HEK293T (cell line): ENCODE results near the gene ARRB1.

Experiments used
- CTCF ChIA-PET: fragments of 350-600 bp; formaldehyde crosslinking; extraction: SDS; loops from one replicate; lab custom pipeline; 2021; ENCODE audit warnings: antibody characterized with exemption, inconsistent platforms; lab: Yijun Ruan, JAX
- POLR2A ChIA-PET: fragments of 350-600 bp; formaldehyde crosslinking; extraction: SDS; loops from one replicate; lab custom pipeline; 2020; ENCODE audit warnings: antibody characterized with exemption, inconsistent platforms; lab: Yijun Ruan, JAX
- DNase-seq: peaks from one replicate; pipeline ENCODE4 v3.0.0; 2012; ENCODE audit warnings: mixed read lengths; ENCODE audit errors: extremely low spot score
- ARNT ChIP-seq: fragments of 450-650 bp; IDR thresholded peaks from 2 replicates; pipeline ENCODE4 v1.6.1; 2017; ENCODE audit warnings: mild to moderate bottlenecking
- BHLHE40 ChIP-seq: fragments of 450-650 bp; IDR thresholded peaks from 2 replicates; pipeline ENCODE4 v1.6.1; 2016; ENCODE audit warnings: mild to moderate bottlenecking, moderate library complexity, borderline replicate concordance
- CTBP1 ChIP-seq: fragments of 450-650 bp; IDR thresholded peaks from 2 replicates; pipeline ENCODE4 v1.6.1; 2016; ENCODE audit warnings: borderline replicate concordance
- ELF4 ChIP-seq: fragments of 450-650 bp; IDR thresholded peaks from 2 replicates; pipeline ENCODE4 v1.6.1; 2017; ENCODE audit warnings: antibody characterized with exemption
- FOXA1 ChIP-seq: fragments of 450-650 bp; IDR thresholded peaks from 2 replicates; pipeline ENCODE4 v1.6.1; 2016; ENCODE audit warnings: mild to moderate bottlenecking
- FOXK2 ChIP-seq: fragments of 450-650 bp; IDR thresholded peaks from 2 replicates; pipeline ENCODE4 v1.6.1; 2016; ENCODE audit warnings: mild to moderate bottlenecking
- FOXM1 ChIP-seq: fragments of 450-650 bp; IDR thresholded peaks from 2 replicates; pipeline ENCODE4 v1.6.1; 2017; ENCODE audit warnings: mild to moderate bottlenecking, borderline replicate concordance
- HDGF ChIP-seq: fragments of 450-650 bp; IDR thresholded peaks from 2 replicates; pipeline ENCODE4 v1.6.1; 2017; ENCODE audit warnings: antibody characterized with exemption, borderline replicate concordance
- L3MBTL2 ChIP-seq: fragments of 450-650 bp; conservative IDR thresholded peaks from 2 replicates; pipeline ENCODE4 v1.6.1; 2016; ENCODE audit warnings: mild to moderate bottlenecking
- LEF1 ChIP-seq: fragments of 450-650 bp; IDR thresholded peaks from 2 replicates; pipeline ENCODE4 v1.6.1; 2017; ENCODE audit warnings: mild to moderate bottlenecking, borderline replicate concordance
- NFRKB ChIP-seq: fragments of 450-650 bp; IDR thresholded peaks from 2 replicates; pipeline ENCODE4 v1.6.1; 2016; ENCODE audit warnings: mild to moderate bottlenecking, moderate library complexity
- SP1 ChIP-seq: fragments of 450-650 bp; IDR thresholded peaks from 2 replicates; pipeline ENCODE4 v1.6.1; 2017
- SUZ12 ChIP-seq: fragments of 450-650 bp; IDR thresholded peaks from 2 replicates; pipeline ENCODE4 v1.6.1; 2016; ENCODE audit warnings: mild to moderate bottlenecking
- TARDBP ChIP-seq: fragments of 450-650 bp; IDR thresholded peaks from 2 replicates; pipeline ENCODE4 v1.6.1; 2016
- ZNF384 ChIP-seq: fragments of 450-650 bp; IDR thresholded peaks from 2 replicates; pipeline ENCODE4 v1.6.1; 2016
- TF ChIP-seq, protein P1 (sequence below): fragments of 450-650 bp; IDR thresholded peaks from 2 replicates; pipeline ENCODE4 v1.6.1; 2016

The ARRB1 gene

DNA sequence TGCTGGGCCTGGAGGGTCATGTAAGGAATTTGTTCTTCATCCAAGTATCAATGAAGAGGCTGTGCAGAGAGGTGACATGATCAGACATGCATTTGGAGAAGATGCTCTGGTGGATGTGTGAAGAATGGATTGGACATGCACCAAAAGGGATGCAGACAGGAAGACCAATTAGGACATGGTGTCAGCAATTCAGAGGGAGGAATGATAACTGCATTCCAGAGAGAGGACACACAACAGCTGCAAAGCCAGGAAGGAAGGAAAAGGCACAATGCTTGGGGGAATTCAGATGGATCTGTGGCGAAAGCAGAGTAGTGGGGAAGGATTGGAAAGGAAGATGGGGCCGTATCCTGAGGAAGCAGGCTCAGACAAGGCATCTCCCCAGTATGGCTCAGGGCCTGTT lies 5.2 kb upstream of the ARRB1 start:
- no peak for DNase-seq
- CTCF ChIA-PET: no interaction called here
- TF ChIP-seq ELF4: no peak
- TF ChIP-seq ZNF384: no peak
- no peak for TF ChIP-seq LEF1
- TF ChIP-seq, protein P1, sequence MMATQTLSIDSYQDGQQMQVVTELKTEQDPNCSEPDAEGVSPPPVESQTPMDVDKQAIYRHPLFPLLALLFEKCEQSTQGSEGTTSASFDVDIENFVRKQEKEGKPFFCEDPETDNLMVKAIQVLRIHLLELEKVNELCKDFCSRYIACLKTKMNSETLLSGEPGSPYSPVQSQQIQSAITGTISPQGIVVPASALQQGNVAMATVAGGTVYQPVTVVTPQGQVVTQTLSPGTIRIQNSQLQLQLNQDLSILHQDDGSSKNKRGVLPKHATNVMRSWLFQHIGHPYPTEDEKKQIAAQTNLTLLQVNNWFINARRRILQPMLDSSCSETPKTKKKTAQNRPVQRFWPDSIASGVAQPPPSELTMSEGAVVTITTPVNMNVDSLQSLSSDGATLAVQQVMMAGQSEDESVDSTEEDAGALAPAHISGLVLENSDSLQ: no peak
- TF ChIP-seq FOXM1: no peak
- TF ChIP-seq FOXK2: no peak
- no peak for TF ChIP-seq L3MBTL2
- TF ChIP-seq BHLHE40: no peak
- TF ChIP-seq TARDBP: no peak
- TF ChIP-seq FOXA1: no peak
- no peak for TF ChIP-seq SP1
- TF ChIP-seq HDGF: no peak
- POLR2A ChIA-PET: no interaction called here

GRCh38 chr11:75355051-75355450 lies 3.6 kb upstream of the ARRB1 start:
- POLR2A ChIA-PET: interaction anchor here (1.1 kb wide), 1 partner anchor 9 kb away, joined by 3 read pairs; no protein-coding TSS in a partner anchor
- CTCF ChIA-PET: interaction anchor here (0.7 kb wide), 1 partner anchor 574 kb away, joined by 6 read pairs; no protein-coding TSS in a partner anchor
- TF ChIP-seq NFRKB: no peak
- no peak for TF ChIP-seq SP1
- TF ChIP-seq FOXA1: no peak
- TF ChIP-seq, protein P1: no peak
- TF ChIP-seq HDGF: no peak
- TF ChIP-seq FOXK2: no peak
- TF ChIP-seq L3MBTL2: no peak
- no peak for TF ChIP-seq FOXM1
- DNase-seq: no peak

GRCh38 chr11:75352588-75353206 lies 1.2 kb upstream of the ARRB1 start:
- DNase-seq: no peak
- CTCF ChIA-PET: interaction anchor here (1.5 kb wide), 1 partner anchor 13 kb away, joined by 5 read pairs; no protein-coding TSS in a partner anchor
- POLR2A ChIA-PET: interaction anchor here (1.0 to 1.6 kb wide), 3 partner anchors 10 to 12 kb away, joined by 4 read pairs; no protein-coding TSS in a partner anchor
- TF ChIP-seq BHLHE40: no peak

DNA sequence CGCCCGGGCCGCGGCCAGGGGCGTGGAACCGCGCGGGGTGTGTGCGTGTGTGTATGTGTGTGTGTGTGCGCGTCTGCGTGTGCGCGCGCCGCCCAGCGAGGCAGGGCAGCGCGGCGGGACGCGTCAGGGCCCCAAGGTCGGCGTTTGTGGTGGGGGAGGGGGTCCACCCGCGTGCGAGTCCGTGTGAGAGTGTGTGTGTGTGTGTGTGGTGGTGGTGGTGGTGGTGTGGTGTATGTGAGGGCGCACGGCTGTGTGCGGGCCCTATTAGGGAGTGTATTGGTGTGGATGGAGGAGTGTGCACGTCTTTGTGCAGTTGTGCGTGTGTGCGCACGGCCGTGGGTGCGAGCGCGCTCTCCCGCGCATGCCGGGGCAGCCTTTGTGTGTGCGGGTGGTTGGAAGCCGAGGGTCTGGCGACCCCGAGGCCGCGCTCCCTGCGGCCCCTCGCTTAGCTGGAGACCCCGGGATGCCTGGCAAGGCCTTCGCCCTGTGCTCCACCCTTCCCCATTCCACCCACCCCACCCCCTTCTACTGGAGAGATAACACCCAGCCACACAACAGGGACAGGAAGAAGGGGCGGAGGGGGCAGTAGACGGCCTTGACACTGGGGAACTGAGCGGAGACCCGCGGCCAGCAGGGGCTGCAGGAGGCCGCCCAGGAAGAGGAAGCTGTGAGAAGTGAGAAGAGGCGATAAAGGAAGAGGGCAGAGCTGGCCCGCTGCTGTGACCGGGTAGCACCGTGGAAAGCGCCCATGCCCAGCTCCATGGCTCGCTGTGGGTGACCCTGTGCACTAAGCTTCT lies 528 bp upstream of the ARRB1 start:
- peak; percentile 93 for TF ChIP-seq TARDBP
- no peak for TF ChIP-seq HDGF
- TF ChIP-seq L3MBTL2: 0 out of 2 replicates have a peak, but pooled peaks have one; percentile 33
- ChIA-PET CTCF (interaction anchor here (1.1 to 1.5 kb wide), 3 partner anchors 9 to 16 kb away, joined by 4 to 5 read pairs (median 5); no protein-coding TSS in a partner anchor), POLR2A (interaction anchor here (1.0 to 1.6 kb wide), 5 partner anchors 9 to 72 kb away, joined by 3 to 8 read pairs (median 4); no protein-coding TSS in a partner anchor)
- no peak for DNase-seq

- CTCF ChIA-PET: interaction anchor here (0.5 to 1.1 kb wide), 3 partner anchors 8 to 36 kb away, joined by 3 to 5 read pairs (median 4); no protein-coding TSS in a partner anchor
- POLR2A ChIA-PET: interaction anchor here (1.5 to 1.6 kb wide), 2 partner anchors 10 to 71 kb away, joined by 3 to 8 read pairs; no protein-coding TSS in a partner anchor
These were observed 519 bp downstream of the ARRB1 start for GRCh38 chr11:75350743-75351540.

GRCh38 chr11:75350122-75350742 lies 1.2 kb downstream of the ARRB1 start:
- TF ChIP-seq FOXA1: no peak
- no peak for TF ChIP-seq FOXK2
- no peak for TF ChIP-seq SP1
- no peak for TF ChIP-seq FOXM1
- TF ChIP-seq ELF4: no peak
- no peak for TF ChIP-seq ARNT
- TF ChIP-seq, protein P1: no peak
- TF ChIP-seq NFRKB: no peak
- no peak for TF ChIP-seq SUZ12
- TF ChIP-seq BHLHE40: no peak
- no peak for TF ChIP-seq CTBP1
- no peak for TF ChIP-seq L3MBTL2
- no peak for TF ChIP-seq ZNF384
- no peak for TF ChIP-seq HDGF
- TF ChIP-seq LEF1: no peak
- no peak for TF ChIP-seq TARDBP
- CTCF ChIA-PET: interaction anchor here (1.2 kb wide), 1 partner anchor 10 kb away, joined by 4 read pairs; no protein-coding TSS in a partner anchor
- POLR2A ChIA-PET: interaction anchor here (1.5 to 1.6 kb wide), 2 partner anchors 10 to 70 kb away, joined by 3 to 8 read pairs; no protein-coding TSS in a partner anchor

More at GRCh38 chr11:75350743-75351540, 519 bp downstream of the ARRB1 start:
- peak; percentile 59 for DNase-seq
- TF ChIP-seq SUZ12 (no peak), ZNF384 (no peak), L3MBTL2 (peak; percentile 82), FOXM1 (peak; percentile 40; the same call in 1 of the 2 replicates)

More at GRCh38 chr11:75350122-75350742, 1.2 kb downstream of the ARRB1 start:
- DNase-seq: no peak
